ENCODE data around the gene WDR19. TPM values are rescaled to one million over a fixed set of nuclear protein-coding genes. Genes with fewer than 3 reads are reported as not detected.

Gene WDR19
- total RNA-seq (2022; extraction: Qiagen RNA extraction; ENCODE audit: low read depth): 7.5 to 11.3 TPM (median 10.1 TPM) in 5 replicates

GRCh38 chr4:39181905-39182638, at the start of gene WDR19:
Gene WDR19, plus strand, starts transcription at chr4:39182529. Its CDS starts 29 bp downstream, at chr4:39182558.

Other genes starting within 250 kb of the WDR19 start
- gene TMEM156, start 150.1 kb upstream of the WDR19 start, total RNA-seq (2022; extraction: Qiagen RNA extraction; ENCODE audit: low read depth): 19.3 to 27.3 TPM (median 23.0 TPM) in 5 replicates
- 39.2 to 63.8 TPM (median 51.5 TPM) in 5 replicates for gene KLHL5, start 120.3 kb upstream of the WDR19 start, total RNA-seq (2022; extraction: Qiagen RNA extraction; ENCODE audit: low read depth)
- gene RFC1, start 183.8 kb downstream of the WDR19 start, total RNA-seq (2022; extraction: Qiagen RNA extraction; ENCODE audit: low read depth): 17.3 to 26.9 TPM (median 19.2 TPM) in 5 replicates
- gene KLB, start 224.4 kb downstream of the WDR19 start, total RNA-seq (2022; extraction: Qiagen RNA extraction; ENCODE audit: low read depth): 0.07 to 0.13 TPM (median 0.09 TPM) in 5 replicates

Measured in A549 treated with CpdA at 1 μM for 4 hours (cell line).